Suprapubic skin (tissue), 4 donors: ENCODE measurements around the gene DMXL1. TPM values are rescaled to one million over a fixed set of nuclear protein-coding genes. Genes with fewer than 3 reads are reported as not detected.

Experiments
- DNase-seq, 2 donors: peaks; one replicate each; pipeline ENCODE4 v3.0.0-alpha.2; 2019; ENCODE audit warnings: low spot score in 2 of 2
- H3K27ac ChIP-seq: fragments of 200-600 bp; sonication (generic); one replicate; pipeline ENCODE4 v1.5.1; 2019
- H3K27me3 ChIP-seq: fragments of 200-600 bp; sonication (generic); one replicate; pipeline ENCODE4 v1.5.1; 2019
- H3K36me3 ChIP-seq: fragments of 200-600 bp; sonication (generic); one replicate; pipeline ENCODE4 v1.5.1; 2019
- H3K4me1 ChIP-seq: fragments of 200-600 bp; sonication (generic); one replicate; pipeline ENCODE4 v1.5.1; 2019
- H3K4me3 ChIP-seq: fragments of 200-600 bp; sonication (generic); one replicate; pipeline ENCODE4 v1.5.1; 2019; ENCODE audit warnings: mild to moderate bottlenecking
- H3K9me3 ChIP-seq: fragments of 200-600 bp; sonication (generic); one replicate; pipeline ENCODE4 v1.5.1; 2019
- CTCF ChIP-seq, 2 donors: fragments of 200-600 bp in 1 of 2; fragments of 450-650 bp in 1 of 2; sonication (generic) in 1 of 2; IDR thresholded peaks; one replicate each; pipeline ENCODE4 v1.5.1; 2016 to 2019; ENCODE audit warnings: antibody characterized with exemption in 2 of 2, mild to moderate bottlenecking in 1 of 2, moderate library complexity in 1 of 2
- EP300 ChIP-seq: sonication (generic); formaldehyde crosslinking; IDR thresholded peaks from one replicate; pipeline ENCODE4 v1.6.1; 2017; ENCODE audit warnings: antibody characterized with exemption
- POLR2A ChIP-seq, 2 donors: fragments of 450-650 bp; IDR thresholded peaks; one replicate each; pipeline ENCODE4 v1.6.1; 2017; ENCODE audit warnings: antibody characterized with exemption in 2 of 2, mild to moderate bottlenecking in 2 of 2, moderate library complexity in 2 of 2
- POLR2AphosphoS5 ChIP-seq, 3 donors: sonication (generic); formaldehyde crosslinking; IDR thresholded peaks; one replicate each; pipeline ENCODE4 v1.6.1; 2017; ENCODE audit warnings: antibody characterized with exemption in 3 of 3
- WGBS: methylation state at CpG from one replicate; pipeline ENCODE4 v1.1.5; 2018; 5-methylcytosine and 5-hydroxymethylcytosine counted together
- total RNA-seq, 4 donors: library from RNA; depleted of rRNA; stranded (reverse); fragments of >200 nt; gene quantifications; one replicate each; pipeline ENCODE4 v1.1.0, GENCODE V29; 2016

The DMXL1 gene
- total RNA-seq, 4 donors from 2014 or later: 38.8 to 79.1 (median 47.9) TPM

- no peaks in the 10 kb centered on the region for H3K27me3 ChIP-seq
- no peak for DNase-seq
- H3K36me3 ChIP-seq: peaks cover 18% of the 10 kb centered on the region
- no peaks in the 10 kb centered on the region for H3K4me1 ChIP-seq
- no peak for TF ChIP-seq POLR2AphosphoS5 (IDR thresholded peaks at IDR 0.05)
- no peak for TF ChIP-seq EP300
- TF ChIP-seq POLR2A (IDR thresholded peaks at IDR 0.05): no peak
- TF ChIP-seq CTCF (IDR thresholded peaks at IDR 0.05): no peak
- H3K4me3 ChIP-seq: no peak overlapping the region
- no peaks in the 10 kb centered on the region for H3K9me3 ChIP-seq
- 100% methylated on average over 2 of the region's 2 CpGs for WGBS
- H3K27ac ChIP-seq: no peak overlapping the region
Measured at GRCh38 chr5:119212026-119212425, 141.1 kb downstream of the DMXL1 start.

DNA sequence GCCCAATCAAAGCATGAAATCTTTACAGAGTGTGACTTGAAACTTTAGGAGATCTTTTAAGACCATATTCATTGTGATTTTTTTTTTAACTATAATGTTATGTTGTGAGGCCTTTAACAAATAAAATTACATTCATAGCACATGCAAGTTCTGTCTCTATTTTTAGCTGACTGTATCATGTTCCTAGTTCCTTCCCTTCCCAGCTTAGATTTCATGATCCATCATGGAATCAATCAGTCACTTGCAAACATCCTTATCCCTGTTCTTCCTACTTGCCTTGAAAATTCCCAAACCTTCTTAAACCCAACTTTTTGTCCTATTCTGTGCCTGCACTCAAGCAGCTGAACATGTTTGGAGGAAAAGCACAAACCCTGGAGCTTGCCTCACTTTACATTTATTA is 141.8 kb downstream of the DMXL1 start:
- no peaks in the 10 kb centered on the region for H3K27me3 ChIP-seq
- H3K4me1 ChIP-seq: no peaks in the 10 kb centered on the region
- no peak for DNase-seq
- H3K4me3 ChIP-seq: no peak overlapping the region
- no peaks in the 10 kb centered on the region for H3K9me3 ChIP-seq
- TF ChIP-seq EP300 (no peak), CTCF (IDR thresholded peaks at IDR 0.05) (no peak), POLR2A (IDR thresholded peaks at IDR 0.05) (no peak), POLR2AphosphoS5 (IDR thresholded peaks at IDR 0.05) (no peak)
- no peak overlapping the region for H3K27ac ChIP-seq
- H3K36me3 ChIP-seq: peaks cover 18% of the 10 kb centered on the region

DNA sequence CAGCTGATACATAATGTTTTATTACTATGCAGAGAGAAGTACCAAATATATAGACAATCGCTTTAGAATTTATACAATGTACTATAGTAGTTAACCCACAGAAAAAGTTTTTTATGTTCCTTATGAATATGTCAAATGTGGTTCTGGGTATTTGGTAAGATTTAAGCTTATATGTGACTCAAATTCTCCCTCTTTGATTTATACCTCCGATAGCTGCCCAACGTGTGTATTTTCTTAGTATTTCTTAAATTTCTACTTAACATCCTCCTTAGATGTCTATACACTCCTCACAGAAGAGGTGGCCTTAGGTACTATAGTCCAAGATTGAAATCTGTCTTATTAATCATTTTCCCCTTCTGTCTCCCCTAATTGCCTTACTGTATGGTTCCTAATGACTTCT is 146.3 kb downstream of the DMXL1 start:
- DNase-seq: no peak
- 95% methylated on average over 3 of the region's 3 CpGs for WGBS
- H3K36me3 ChIP-seq: peaks cover 28% of the 10 kb centered on the region

GRCh38 chr5:119218830-119219782 is 148.2 kb downstream of the DMXL1 start:
- no peak for TF ChIP-seq CTCF (IDR thresholded peaks at IDR 0.05)
- no peak for TF ChIP-seq EP300
- no peak for TF ChIP-seq POLR2AphosphoS5 (IDR thresholded peaks at IDR 0.05)
- TF ChIP-seq POLR2A (IDR thresholded peaks at IDR 0.05): no peak
- Histone ChIP-seq H3K27ac (no peak overlapping the region), H3K9me3 (no peaks in the 10 kb centered on the region), H3K4me3 (no peak overlapping the region), H3K27me3 (no peaks in the 10 kb centered on the region), H3K36me3 (peaks cover 28% of the 10 kb centered on the region), H3K4me1 (no peaks in the 10 kb centered on the region)
- 86% methylated on average over 6 of the region's 6 CpGs for WGBS
- DNase-seq: no peak

More for the DNA sequence above, 146.3 kb downstream of the DMXL1 start:
- TF ChIP-seq POLR2A (IDR thresholded peaks at IDR 0.05) (no peak), CTCF (IDR thresholded peaks at IDR 0.05) (no peak), POLR2AphosphoS5 (IDR thresholded peaks at IDR 0.05) (no peak), EP300 (no peak)
- H3K4me1 ChIP-seq: no peaks in the 10 kb centered on the region
- H3K27me3 ChIP-seq: no peaks in the 10 kb centered on the region
- no peak overlapping the region for H3K27ac ChIP-seq
- H3K9me3 ChIP-seq: no peaks in the 10 kb centered on the region
- no peak overlapping the region for H3K4me3 ChIP-seq

- no peak for TF ChIP-seq EP300
- no peak for TF ChIP-seq POLR2AphosphoS5 (IDR thresholded peaks at IDR 0.05)
- TF ChIP-seq CTCF (IDR thresholded peaks at IDR 0.05): no peak
- TF ChIP-seq POLR2A (IDR thresholded peaks at IDR 0.05): no peak
- DNase-seq: no peak
- Histone ChIP-seq H3K4me3 (no peak overlapping the region), H3K4me1 (no peaks in the 10 kb centered on the region), H3K27me3 (no peaks in the 10 kb centered on the region), H3K9me3 (no peaks in the 10 kb centered on the region), H3K27ac (no peak overlapping the region), H3K36me3 (peaks cover 21% of the 10 kb centered on the region)
- WGBS: 89% methylated on average over 1 of the region's 1 CpG
Measured at GRCh38 chr5:119220576-119221197, 149.8 kb downstream of the DMXL1 start.
